Sigmoid colon (tissue), 7 donors: ENCODE results near the gene FCN1. TPM values are rescaled to one million over a fixed set of nuclear protein-coding genes. Genes with fewer than 3 reads are reported as not detected.

Experiments used
- DNase-seq: peaks from one replicate; pipeline ENCODE4 v3.0.0-alpha.2; 2019
- H3K27ac ChIP-seq, 4 donors: fragments of 200-600 bp; sonication (generic); one replicate each; pipeline ENCODE4 v1.5.1; 2016 to 2019; ENCODE audit warnings: mild to moderate bottlenecking in 1 of 4
- H3K27me3 ChIP-seq, 3 donors: fragments of 200-600 bp; sonication (generic); one replicate each; pipeline ENCODE4 v1.5.1; 2019; ENCODE audit warnings: mild to moderate bottlenecking in 1 of 3
- H3K36me3 ChIP-seq, 4 donors: fragments of 200-600 bp; sonication (generic); one replicate each; pipeline ENCODE4 v1.5.1; 2016 to 2019
- H3K4me1 ChIP-seq, 4 donors: fragments of 200-600 bp; sonication (generic); one replicate each; pipeline ENCODE4 v1.5.1; 2017 to 2019
- H3K4me3 ChIP-seq, 4 donors: fragments of 200-600 bp; sonication (generic); one replicate each; pipeline ENCODE4 v1.5.1; 2017 to 2019; ENCODE audit warnings: mild to moderate bottlenecking in 2 of 4, moderate library complexity in 1 of 4
- H3K9me3 ChIP-seq, 4 donors: fragments of 200-600 bp in 3 of 4; sonication (generic) in 3 of 4; one replicate each; pipeline versions ENCODE4 v1.5.1 to v1.6.1; 2013 to 2019
- EP300 ChIP-seq, 4 donors: sonication (generic); formaldehyde crosslinking; IDR thresholded peaks; one replicate each; pipeline ENCODE4 v1.6.1; 2017; ENCODE audit warnings: antibody characterized with exemption in 4 of 4
- POLR2A ChIP-seq, 2 donors: fragments of 450-650 bp; IDR thresholded peaks; one replicate each; pipeline ENCODE4 v1.6.1; 2016; ENCODE audit warnings: antibody characterized with exemption in 2 of 2, mild to moderate bottlenecking in 2 of 2, moderate library complexity in 2 of 2
- POLR2AphosphoS5 ChIP-seq, 4 donors: sonication (generic); formaldehyde crosslinking; IDR thresholded peaks; one replicate each; pipeline ENCODE4 v1.6.1; 2017; ENCODE audit warnings: antibody characterized with exemption in 4 of 4
- WGBS, 2 donors: extraction: QIAGEN DNeasy Blood & Tissue Kit; methylation state at CpG; one replicate each; pipeline ENCODE4 v1.1.7; 2013; 5-methylcytosine and 5-hydroxymethylcytosine counted together
- intact Hi-C: fragments of 100-400 bp; cut with DNase I; formaldehyde crosslinking; loops from one replicate; pipeline ENCODE4 v1.15.1; 2023
- polyA plus RNA-seq, 3 donors: library from polyadenylated mRNA; stranded (reverse); fragments of 200-250 nt; gene quantifications; one replicate each; pipeline ENCODE4 v1.2.3, GENCODE V29; 2013
- total RNA-seq, 4 donors: library from RNA; depleted of rRNA; stranded (reverse); fragments of >200 nt; gene quantifications; one replicate each; pipeline ENCODE4 v1.1.0, GENCODE V29; 2016
- TF ChIP-seq, protein P1 (sequence below), 4 experiments: fragments of 450-650 bp in 3 of 4; fragments of 200-600 bp in 1 of 4; IDR thresholded peaks; one replicate each; pipeline ENCODE4 v1.5.1; 2016 to 2019; ENCODE audit warnings: antibody characterized with exemption in 4 of 4, mild to moderate bottlenecking in 3 of 4, moderate library complexity in 2 of 4
- donor health status: healthy with polysubstance abuse.
- donor health status: Bipolar disorder and iron deficiency.
- donor health status: healthy.

Gene FCN1
- total and polyA plus RNA-seq, 7 donors = 0.69 to 6.9 (median 1.4) TPM

DNA sequence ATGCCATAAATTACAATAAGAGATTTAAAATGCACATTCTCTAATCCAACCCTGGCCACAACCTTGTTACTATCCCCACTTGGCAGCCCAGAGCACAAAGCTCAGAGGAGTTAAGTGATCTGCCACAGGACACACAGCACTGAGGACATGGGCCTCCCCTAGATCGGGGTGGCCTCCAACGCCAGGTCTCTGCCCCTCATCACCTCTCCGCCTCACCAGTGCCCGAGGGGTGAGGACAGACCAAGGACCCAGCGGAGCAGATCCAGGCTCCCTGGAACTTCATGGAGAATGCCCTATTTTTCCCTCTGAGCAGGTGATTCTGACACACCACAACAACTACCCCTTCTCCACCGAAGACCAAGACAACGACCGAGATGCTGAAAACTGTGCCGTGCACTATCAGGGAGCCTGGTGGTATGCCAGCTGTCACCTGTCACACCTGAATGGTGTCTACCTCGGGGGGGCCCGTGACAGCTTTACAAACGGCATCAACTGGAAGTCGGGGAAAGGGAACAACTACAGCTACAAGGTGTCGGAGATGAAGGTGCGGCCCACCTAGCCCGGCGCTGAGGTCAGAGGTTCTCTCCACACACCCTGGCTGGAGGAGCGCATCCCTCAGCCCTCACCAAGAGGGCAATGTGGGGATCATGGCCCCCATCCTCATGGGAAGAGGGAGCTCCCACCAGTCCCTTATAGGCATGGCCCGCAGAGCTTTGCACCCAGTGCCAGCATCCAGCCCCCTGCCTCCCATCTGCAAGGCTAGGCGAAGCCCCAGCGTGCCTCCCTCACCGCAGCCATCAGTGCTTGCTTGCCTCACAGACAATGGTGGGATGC lies 49.6 kb downstream of the FCN1 start:
- H3K4me3 ChIP-seq = no peak overlapping the region
- H3K27ac ChIP-seq = no peak overlapping the region
- peaks cover 0 to 18% (median 0%) of the 10 kb centered on the region in 4 donors for H3K4me1 ChIP-seq
- no peaks in the 10 kb centered on the region for H3K9me3 ChIP-seq
- 91 to 93% methylated on average over 22 of the region's 22 CpGs for WGBS, 2 donors
- intact Hi-C loops = no loop called here
- peaks cover 0 to 18% (median 4%) of the 10 kb centered on the region in 3 donors for H3K27me3 ChIP-seq
- DNase-seq = no peak
- TF ChIP-seq POLR2AphosphoS5 (IDR thresholded peaks at IDR 0.05) = no peak
- TF ChIP-seq POLR2A (IDR thresholded peaks at IDR 0.05) = no peak
- TF ChIP-seq EP300 (IDR thresholded peaks at IDR 0.05) = no peak
- TF ChIP-seq, protein P1, sequence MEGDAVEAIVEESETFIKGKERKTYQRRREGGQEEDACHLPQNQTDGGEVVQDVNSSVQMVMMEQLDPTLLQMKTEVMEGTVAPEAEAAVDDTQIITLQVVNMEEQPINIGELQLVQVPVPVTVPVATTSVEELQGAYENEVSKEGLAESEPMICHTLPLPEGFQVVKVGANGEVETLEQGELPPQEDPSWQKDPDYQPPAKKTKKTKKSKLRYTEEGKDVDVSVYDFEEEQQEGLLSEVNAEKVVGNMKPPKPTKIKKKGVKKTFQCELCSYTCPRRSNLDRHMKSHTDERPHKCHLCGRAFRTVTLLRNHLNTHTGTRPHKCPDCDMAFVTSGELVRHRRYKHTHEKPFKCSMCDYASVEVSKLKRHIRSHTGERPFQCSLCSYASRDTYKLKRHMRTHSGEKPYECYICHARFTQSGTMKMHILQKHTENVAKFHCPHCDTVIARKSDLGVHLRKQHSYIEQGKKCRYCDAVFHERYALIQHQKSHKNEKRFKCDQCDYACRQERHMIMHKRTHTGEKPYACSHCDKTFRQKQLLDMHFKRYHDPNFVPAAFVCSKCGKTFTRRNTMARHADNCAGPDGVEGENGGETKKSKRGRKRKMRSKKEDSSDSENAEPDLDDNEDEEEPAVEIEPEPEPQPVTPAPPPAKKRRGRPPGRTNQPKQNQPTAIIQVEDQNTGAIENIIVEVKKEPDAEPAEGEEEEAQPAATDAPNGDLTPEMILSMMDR (IDR thresholded peaks at IDR 0.05) = no peak
- no peaks in the 10 kb centered on the region for H3K36me3 ChIP-seq

DNA sequence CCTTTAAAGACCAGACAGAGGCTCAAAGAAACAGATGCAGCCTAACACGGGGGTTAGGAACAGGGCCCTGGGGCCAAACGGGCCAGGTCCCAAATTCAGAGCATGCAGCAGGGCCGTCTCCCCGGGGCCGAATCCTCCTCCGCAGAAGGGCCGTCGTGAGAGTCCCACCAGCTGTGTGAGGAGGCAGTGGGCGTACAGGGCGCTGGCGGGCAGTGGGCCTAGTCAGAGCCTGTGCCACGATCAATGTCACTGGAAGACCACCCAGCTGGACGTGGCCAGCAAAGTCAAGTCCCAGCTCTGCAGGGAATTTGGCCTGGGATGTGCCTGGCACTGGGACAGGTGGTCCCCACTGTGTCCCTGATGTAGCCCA lies 52.9 kb downstream of the FCN1 start:
- intact Hi-C loops = no loop called here
- Histone ChIP-seq H3K36me3 (no peaks in the 10 kb centered on the region), H3K27ac (peak overlapping the region in 1 of 4 donors; percentile 54), H3K9me3 (no peaks in the 10 kb centered on the region), H3K4me3 (no peak overlapping the region), H3K4me1 (peaks cover 0 to 21% (median 0%) of the 10 kb centered on the region in 4 donors), H3K27me3 (peaks cover 0 to 4% (median 0%) of the 10 kb centered on the region in 3 donors)
- peak; percentile 48 for DNase-seq
- 89 to 90% methylated on average over 13 of the region's 13 CpGs for WGBS, 2 donors
- no peak for TF ChIP-seq POLR2A (IDR thresholded peaks at IDR 0.05)
- no peak for TF ChIP-seq EP300 (IDR thresholded peaks at IDR 0.05)
- TF ChIP-seq POLR2AphosphoS5 (IDR thresholded peaks at IDR 0.05) = no peak
- TF ChIP-seq, protein P1 (IDR thresholded peaks at IDR 0.05) = no peak

DNA sequence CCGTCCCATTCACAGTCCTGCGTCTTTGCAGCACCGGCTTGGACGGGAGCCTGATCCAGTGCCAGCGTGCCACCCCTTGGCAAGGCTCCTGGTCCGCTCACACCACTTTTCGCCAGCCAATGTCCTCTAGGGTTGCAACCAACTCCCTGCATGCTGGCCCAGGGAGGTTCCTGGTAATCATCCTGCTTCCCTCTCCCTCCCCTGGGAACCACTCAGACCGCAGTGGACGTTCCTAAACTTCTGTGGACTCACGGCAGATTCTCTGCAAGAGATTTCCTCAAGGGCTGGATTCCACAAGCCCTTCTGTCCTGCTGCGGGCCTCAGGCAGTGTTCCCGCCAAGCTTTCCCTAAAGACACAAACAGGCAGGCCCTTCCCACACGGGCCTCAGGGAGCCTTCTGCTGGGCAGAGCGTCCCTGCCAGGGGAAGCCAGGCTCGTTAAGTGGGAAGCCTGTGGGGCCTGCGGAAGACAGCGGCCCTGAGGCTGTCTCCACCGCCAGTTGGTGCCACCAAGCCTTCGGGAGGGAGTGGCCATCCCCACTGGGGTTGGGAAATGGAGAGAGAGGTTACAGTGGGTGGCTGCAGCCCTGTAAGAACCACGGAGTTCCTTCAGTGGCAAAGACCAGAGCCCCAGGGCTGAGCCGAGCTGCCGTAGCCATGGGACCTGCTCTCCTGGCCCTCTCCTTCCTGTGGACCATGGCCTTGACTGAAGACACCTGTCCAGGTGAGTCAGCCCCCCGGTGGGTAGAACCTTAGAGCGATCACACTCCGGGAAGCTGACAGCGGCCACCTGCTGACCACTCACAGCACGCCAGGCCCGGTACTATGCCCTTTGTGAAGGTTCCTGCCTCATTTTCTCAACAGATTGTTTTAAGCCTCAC lies 53.5 kb downstream of the FCN1 start:
- Histone ChIP-seq H3K27ac (peak overlapping the region in 2 of 4 donors; percentile 10 to 54), H3K4me1 (peaks cover 0 to 21% (median 0%) of the 10 kb centered on the region in 4 donors), H3K27me3 (peaks cover 0 to 4% (median 0%) of the 10 kb centered on the region in 3 donors), H3K36me3 (no peaks in the 10 kb centered on the region), H3K4me3 (no peak overlapping the region), H3K9me3 (no peaks in the 10 kb centered on the region)
- DNase-seq = peak; percentile 78
- intact Hi-C loops = no loop called here
- WGBS, 2 donors = 83 to 84% methylated on average over 28 of the region's 28 CpGs
- TF ChIP-seq EP300 (IDR thresholded peaks at IDR 0.05) (no peak), POLR2A (IDR thresholded peaks at IDR 0.05) (no peak), POLR2AphosphoS5 (IDR thresholded peaks at IDR 0.05) (no peak)
- TF ChIP-seq, protein P1 (IDR thresholded peaks at IDR 0.05) = no peak

DNA sequence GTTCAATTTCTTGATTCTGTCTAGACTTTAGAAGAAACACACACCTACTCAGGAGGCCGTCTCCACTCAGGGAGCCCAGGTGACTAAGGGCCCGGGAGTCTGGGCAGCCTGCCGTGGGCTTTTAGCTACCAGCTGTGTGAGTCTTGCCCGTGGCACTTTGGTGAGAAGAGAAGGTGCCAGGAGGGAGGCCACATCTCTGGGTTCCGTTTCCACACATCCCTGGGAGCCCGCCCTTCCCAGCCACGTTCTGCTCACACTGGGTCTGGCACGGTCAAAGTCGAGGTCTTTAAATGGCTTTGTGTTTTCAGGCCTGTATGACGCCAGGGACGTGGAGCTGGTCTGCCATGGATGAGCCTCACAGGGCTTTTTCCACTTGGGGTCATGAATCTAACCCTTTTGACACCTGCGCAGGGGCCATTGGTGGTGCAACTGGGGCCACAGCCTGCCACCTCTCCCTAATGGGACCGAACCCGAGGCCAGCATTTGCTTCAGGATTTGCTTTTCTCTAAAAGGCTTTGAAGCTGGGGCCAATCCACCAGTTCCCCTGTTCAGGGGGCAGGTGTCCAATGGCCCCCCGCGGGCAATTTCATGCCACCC lies 54.3 kb downstream of the FCN1 start:
- intact Hi-C loops = no loop called here

More for the DNA sequence above, 54.3 kb downstream of the FCN1 start:
- Histone ChIP-seq H3K4me3 (no peak overlapping the region), H3K27me3 (peaks cover 0 to 4% (median 0%) of the 10 kb centered on the region in 3 donors), H3K36me3 (no peaks in the 10 kb centered on the region), H3K9me3 (no peaks in the 10 kb centered on the region), H3K4me1 (peaks cover 0 to 26% (median 3%) of the 10 kb centered on the region in 4 donors), H3K27ac (peak overlapping the region in 1 of 4 donors; percentile 54)
- peak; percentile 72 for DNase-seq
- TF ChIP-seq, protein P1 (IDR thresholded peaks at IDR 0.05) = no peak
- TF ChIP-seq POLR2AphosphoS5 (IDR thresholded peaks at IDR 0.05) (no peak), EP300 (IDR thresholded peaks at IDR 0.05) (no peak), POLR2A (IDR thresholded peaks at IDR 0.05) (no peak)
- 83 to 93% methylated on average over 16 of the region's 16 CpGs for WGBS, 2 donors
